Measurements from ENCODE around the gene LEMD2.

DNA sequence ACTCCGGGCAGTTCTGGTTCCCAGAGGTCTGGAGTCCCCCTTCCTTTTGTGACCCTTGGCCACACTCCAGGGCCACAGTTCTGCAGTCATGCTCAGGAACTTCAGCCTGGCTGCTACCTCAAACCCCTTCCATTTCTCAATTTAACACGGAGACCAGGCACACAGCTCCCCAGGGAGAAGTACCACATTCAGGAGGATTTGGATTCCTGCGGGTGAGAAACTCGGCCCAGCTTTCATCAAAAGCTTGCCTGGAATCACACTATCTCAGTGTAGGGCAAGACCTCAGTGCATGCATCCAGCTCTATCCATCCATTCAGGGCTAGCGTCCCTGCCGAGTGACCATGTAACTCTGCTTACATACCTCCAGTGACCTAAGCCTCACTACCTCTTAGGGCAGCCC, 25.4 kb downstream of the LEMD2 start:
- TF ChIP-seq POLR2AphosphoS5 (IDR thresholded peaks at IDR 0.05) (no peak), CTCF (IDR thresholded peaks at IDR 0.05) (no peak), POLR2A (IDR thresholded peaks at IDR 0.05) (no peak)
